ENCODE data around the gene ACTL7B.

Gene ACTL7B

DNA sequence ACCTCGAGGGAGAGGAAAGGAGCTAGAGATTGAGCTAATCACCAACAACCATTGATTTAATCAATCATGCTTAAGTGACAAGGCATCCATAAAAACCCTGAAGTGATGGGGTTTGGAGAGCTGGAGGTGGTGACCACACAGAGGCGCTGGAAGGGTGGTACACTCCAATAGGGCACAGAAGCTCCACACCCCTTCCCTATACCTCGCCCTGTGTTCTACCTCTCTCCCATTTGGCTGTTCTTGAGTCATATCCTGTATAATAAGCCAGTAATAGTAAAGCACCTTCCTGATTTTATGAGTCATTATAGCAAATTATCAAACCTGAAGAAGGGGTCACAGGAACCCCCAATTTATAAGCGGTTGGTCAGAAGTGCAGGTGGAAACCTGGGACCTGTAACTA is 18.3 kb downstream of the ACTL7B start:
- Histone ChIP-seq H3K4me1 (ENCODE audit: control insufficient read depth, insufficient read depth, low read length) (no peaks in the 10 kb centered on the region), H3K4me3 (ENCODE audit: low read depth, low read length) (no peak overlapping the region), H3K9me3 (ENCODE audit: control insufficient read depth, insufficient read depth, low read depth, low read length) (no peaks in the 10 kb centered on the region), H3K27ac (ENCODE audit: extremely low read depth, low read depth, low read length) (no peak overlapping the region), H3K36me3 (ENCODE audit: control insufficient read depth in 2 of 2, insufficient read depth in 1 of 2, low read length in 2 of 2) (no peaks in the 10 kb centered on the region)
- POLR2A ChIA-PET: no interaction called here
- no peak for TF ChIP-seq ZNF239 (tag by site-specific recombination; IDR thresholded peaks at IDR 0.05)
- no peak for TF ChIP-seq KLF10 (tag by site-specific recombination; IDR thresholded peaks at IDR 0.05)
- TF ChIP-seq ZSCAN16 (tag by site-specific recombination; IDR thresholded peaks at IDR 0.05): no peak
- no peak for TF ChIP-seq ZNF221 (tag by site-specific recombination; IDR thresholded peaks at IDR 0.05; ENCODE audit: borderline replicate concordance)
- TF ChIP-seq ZNF626 (tag by site-specific recombination; IDR thresholded peaks at IDR 0.05): no peak
- TF ChIP-seq ZNF302 (tag by site-specific recombination; IDR thresholded peaks at IDR 0.05; ENCODE audit: low read depth): no peak
- no peak for TF ChIP-seq ZNF777 (tag by site-specific recombination; IDR thresholded peaks at IDR 0.05; ENCODE audit: borderline replicate concordance)
- TF ChIP-seq, protein P1, sequence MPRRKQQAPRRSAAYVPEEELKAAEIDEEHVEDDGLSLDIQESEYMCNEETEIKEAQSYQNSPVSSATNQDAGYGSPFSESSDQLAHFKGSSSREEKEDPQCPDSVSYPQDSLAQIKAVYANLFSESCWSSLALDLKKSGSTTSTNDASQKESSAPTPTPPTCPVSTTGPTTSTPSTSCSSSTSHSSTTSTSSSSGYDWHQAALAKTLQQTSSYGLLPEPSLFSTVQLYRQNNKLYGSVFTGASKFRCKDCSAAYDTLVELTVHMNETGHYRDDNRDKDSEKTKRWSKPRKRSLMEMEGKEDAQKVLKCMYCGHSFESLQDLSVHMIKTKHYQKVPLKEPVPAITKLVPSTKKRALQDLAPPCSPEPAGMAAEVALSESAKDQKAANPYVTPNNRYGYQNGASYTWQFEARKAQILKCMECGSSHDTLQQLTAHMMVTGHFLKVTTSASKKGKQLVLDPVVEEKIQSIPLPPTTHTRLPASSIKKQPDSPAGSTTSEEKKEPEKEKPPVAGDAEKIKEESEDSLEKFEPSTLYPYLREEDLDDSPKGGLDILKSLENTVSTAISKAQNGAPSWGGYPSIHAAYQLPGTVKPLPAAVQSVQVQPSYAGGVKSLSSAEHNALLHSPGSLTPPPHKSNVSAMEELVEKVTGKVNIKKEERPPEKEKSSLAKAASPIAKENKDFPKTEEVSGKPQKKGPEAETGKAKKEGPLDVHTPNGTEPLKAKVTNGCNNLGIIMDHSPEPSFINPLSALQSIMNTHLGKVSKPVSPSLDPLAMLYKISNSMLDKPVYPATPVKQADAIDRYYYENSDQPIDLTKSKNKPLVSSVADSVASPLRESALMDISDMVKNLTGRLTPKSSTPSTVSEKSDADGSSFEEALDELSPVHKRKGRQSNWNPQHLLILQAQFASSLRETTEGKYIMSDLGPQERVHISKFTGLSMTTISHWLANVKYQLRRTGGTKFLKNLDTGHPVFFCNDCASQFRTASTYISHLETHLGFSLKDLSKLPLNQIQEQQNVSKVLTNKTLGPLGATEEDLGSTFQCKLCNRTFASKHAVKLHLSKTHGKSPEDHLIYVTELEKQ (tag by site-specific recombination; IDR thresholded peaks at IDR 0.05; ENCODE audit: borderline replicate concordance): no peak
- TF ChIP-seq ZNF10 (tag by site-specific recombination; IDR thresholded peaks at IDR 0.05): no peak
- TF ChIP-seq YY2 (tag by site-specific recombination; IDR thresholded peaks at IDR 0.05): no peak
- no peak for TF ChIP-seq ZNF404 (tag by site-specific recombination; IDR thresholded peaks at IDR 0.05)
- TF ChIP-seq ZNF560 (tag by site-specific recombination; IDR thresholded peaks at IDR 0.05; ENCODE audit: borderline replicate concordance): no peak
- no peak for TF ChIP-seq ZNF623 (tag by site-specific recombination; IDR thresholded peaks at IDR 0.05)
- TF ChIP-seq ZBTB11 (tag by site-specific recombination; conservative IDR thresholded peaks at IDR 0.05; ENCODE audit: low read depth): no peak
- TF ChIP-seq ZNF701 (tag by site-specific recombination; IDR thresholded peaks at IDR 0.05): no peak
- TF ChIP-seq, protein P2, sequence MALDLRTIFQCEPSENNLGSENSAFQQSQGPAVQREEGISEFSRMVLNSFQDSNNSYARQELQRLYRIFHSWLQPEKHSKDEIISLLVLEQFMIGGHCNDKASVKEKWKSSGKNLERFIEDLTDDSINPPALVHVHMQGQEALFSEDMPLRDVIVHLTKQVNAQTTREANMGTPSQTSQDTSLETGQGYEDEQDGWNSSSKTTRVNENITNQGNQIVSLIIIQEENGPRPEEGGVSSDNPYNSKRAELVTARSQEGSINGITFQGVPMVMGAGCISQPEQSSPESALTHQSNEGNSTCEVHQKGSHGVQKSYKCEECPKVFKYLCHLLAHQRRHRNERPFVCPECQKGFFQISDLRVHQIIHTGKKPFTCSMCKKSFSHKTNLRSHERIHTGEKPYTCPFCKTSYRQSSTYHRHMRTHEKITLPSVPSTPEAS (tag by site-specific recombination; IDR thresholded peaks at IDR 0.05): no peak
- no peak for TF ChIP-seq HOXC10 (CRISPR knock-in tag; IDR thresholded peaks at IDR 0.05)
- no peak for TF ChIP-seq ZBTB8A (tag by site-specific recombination; IDR thresholded peaks at IDR 0.05)
- TF ChIP-seq ZNF621 (tag by site-specific recombination; IDR thresholded peaks at IDR 0.05): no peak
- CTCF ChIA-PET: interaction anchor here (0.6 to 1.7 kb wide), 3 partner anchors 682 to 1536 kb away, joined by 3 to 7 read pairs (median 3); no protein-coding TSS in a partner anchor

DNA sequence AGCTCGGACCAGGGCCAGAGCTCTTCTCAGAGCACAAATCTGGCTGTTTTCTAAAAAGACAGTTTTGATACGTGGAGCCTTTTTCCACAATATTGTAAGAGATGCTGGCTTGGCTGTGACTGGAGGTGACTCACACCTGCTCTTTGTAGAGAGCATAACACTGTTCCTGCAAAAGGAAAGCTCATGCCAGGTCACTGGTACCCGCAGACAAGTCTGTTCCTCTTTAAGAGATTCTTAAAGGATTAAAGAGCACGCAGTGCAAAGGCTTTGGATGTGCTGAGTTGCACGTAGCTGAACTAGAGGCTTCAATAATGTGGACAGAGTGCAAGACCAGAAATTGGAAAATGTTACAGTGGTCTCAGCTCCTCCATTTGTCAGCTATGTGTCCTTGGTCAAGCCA is 19.0 kb downstream of the ACTL7B start:
- Histone ChIP-seq H3K36me3 (ENCODE audit: control insufficient read depth in 2 of 2, insufficient read depth in 1 of 2, low read length in 2 of 2) (no peaks in the 10 kb centered on the region), H3K27ac (ENCODE audit: extremely low read depth, low read depth, low read length) (no peak overlapping the region), H3K4me1 (ENCODE audit: control insufficient read depth, insufficient read depth, low read length) (no peaks in the 10 kb centered on the region), H3K4me3 (ENCODE audit: low read depth, low read length) (no peak overlapping the region), H3K9me3 (ENCODE audit: control insufficient read depth, insufficient read depth, low read depth, low read length) (no peaks in the 10 kb centered on the region)
- TF ChIP-seq BCL11A (tag by site-specific recombination; IDR thresholded peaks at IDR 0.05; ENCODE audit: low read depth): no peak
- POLR2A ChIA-PET: no interaction called here
- CTCF ChIA-PET: interaction anchor here (0.6 to 1.7 kb wide), 2 partner anchors 1414 to 1535 kb away, joined by 3 to 7 read pairs; no protein-coding TSS in a partner anchor
